WTC11 (cell line): ENCODE measurements around the gene ETV5.

Source experiments
- ATF1 ChIP-seq: sonication (generic); formaldehyde crosslinking; IDR thresholded peaks from 2 replicates; pipeline ENCODE4 v1.8.1; 2023; ENCODE audit warnings: mild to moderate bottlenecking, moderate library complexity, missing genetic modification reagents
- FOXJ3 ChIP-seq: sonication (generic); formaldehyde crosslinking; IDR thresholded peaks from 2 replicates; pipeline ENCODE4 v1.9.0; 2021; ENCODE audit warnings: missing genetic modification reagents, mild to moderate bottlenecking, borderline replicate concordance
- HMGA2 ChIP-seq: fragments of 250-450 bp; sonication (Bioruptor Pico); IDR thresholded peaks from 2 replicates; pipeline ENCODE4 v1.4.0; 2021; ENCODE audit warnings: mild to moderate bottlenecking, moderate library complexity
- NR3C1 ChIP-seq: sonication (generic); formaldehyde crosslinking; conservative IDR thresholded peaks from 2 replicates; pipeline ENCODE4 v1.8.1; 2023; ENCODE audit warnings: low read depth, mild to moderate bottlenecking, missing genetic modification reagents
- SP1 ChIP-seq: sonication (generic); formaldehyde crosslinking; conservative IDR thresholded peaks from 2 replicates; pipeline ENCODE4 v1.8.1; 2022; ENCODE audit warnings: missing genetic modification reagents
- TF ChIP-seq, protein P1 (sequence below): fragments of 200-600 bp; IDR thresholded peaks from 2 replicates; pipeline ENCODE4 v1.8.0; 2022; ENCODE audit warnings: antibody characterized with exemption
- TF ChIP-seq, protein P2 (sequence below): sonication (generic); formaldehyde crosslinking; IDR thresholded peaks from 2 replicates; pipeline ENCODE4 v1.8.0; 2022; ENCODE audit warnings: mild to moderate bottlenecking, missing genetic modification reagents
- TF ChIP-seq, protein P3 (sequence below): sonication (generic); formaldehyde crosslinking; IDR thresholded peaks from 2 replicates; pipeline ENCODE4 v1.8.0; 2022; ENCODE audit warnings: mild to moderate bottlenecking, missing genetic modification reagents
- TF ChIP-seq, protein P4 (sequence below): sonication (generic); formaldehyde crosslinking; IDR thresholded peaks from 2 replicates; pipeline ENCODE4 v1.8.1; 2022; ENCODE audit warnings: missing genetic modification reagents, borderline replicate concordance

DNA sequence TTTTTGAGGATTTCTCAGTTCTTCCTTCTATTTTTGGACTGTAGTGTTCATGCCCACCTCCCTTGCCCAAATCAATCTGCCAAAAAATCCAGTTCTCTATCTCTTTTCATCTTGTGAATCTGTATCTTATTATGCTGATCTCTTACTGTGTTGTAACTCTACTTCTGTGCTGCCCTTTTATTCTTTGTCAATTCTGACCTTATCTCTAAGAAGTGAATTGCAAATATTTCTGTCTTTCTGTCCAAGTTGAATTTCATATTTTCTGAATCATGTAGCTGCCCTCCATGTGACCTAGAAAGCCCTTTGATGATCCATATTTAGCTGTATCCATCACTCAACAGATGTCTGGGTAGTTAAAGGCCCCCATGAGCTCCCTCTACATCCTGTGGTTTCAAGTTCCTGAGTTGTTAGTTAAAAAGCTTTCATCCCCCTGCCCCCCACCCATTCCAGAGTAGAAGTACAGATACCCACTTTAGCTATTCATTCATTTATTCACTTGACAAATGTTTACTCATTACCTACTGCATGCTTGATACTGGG, 33.6 kb upstream of the ETV5 start:
- TF ChIP-seq, protein P1, sequence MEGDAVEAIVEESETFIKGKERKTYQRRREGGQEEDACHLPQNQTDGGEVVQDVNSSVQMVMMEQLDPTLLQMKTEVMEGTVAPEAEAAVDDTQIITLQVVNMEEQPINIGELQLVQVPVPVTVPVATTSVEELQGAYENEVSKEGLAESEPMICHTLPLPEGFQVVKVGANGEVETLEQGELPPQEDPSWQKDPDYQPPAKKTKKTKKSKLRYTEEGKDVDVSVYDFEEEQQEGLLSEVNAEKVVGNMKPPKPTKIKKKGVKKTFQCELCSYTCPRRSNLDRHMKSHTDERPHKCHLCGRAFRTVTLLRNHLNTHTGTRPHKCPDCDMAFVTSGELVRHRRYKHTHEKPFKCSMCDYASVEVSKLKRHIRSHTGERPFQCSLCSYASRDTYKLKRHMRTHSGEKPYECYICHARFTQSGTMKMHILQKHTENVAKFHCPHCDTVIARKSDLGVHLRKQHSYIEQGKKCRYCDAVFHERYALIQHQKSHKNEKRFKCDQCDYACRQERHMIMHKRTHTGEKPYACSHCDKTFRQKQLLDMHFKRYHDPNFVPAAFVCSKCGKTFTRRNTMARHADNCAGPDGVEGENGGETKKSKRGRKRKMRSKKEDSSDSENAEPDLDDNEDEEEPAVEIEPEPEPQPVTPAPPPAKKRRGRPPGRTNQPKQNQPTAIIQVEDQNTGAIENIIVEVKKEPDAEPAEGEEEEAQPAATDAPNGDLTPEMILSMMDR = no peak
- TF ChIP-seq, protein P2, sequence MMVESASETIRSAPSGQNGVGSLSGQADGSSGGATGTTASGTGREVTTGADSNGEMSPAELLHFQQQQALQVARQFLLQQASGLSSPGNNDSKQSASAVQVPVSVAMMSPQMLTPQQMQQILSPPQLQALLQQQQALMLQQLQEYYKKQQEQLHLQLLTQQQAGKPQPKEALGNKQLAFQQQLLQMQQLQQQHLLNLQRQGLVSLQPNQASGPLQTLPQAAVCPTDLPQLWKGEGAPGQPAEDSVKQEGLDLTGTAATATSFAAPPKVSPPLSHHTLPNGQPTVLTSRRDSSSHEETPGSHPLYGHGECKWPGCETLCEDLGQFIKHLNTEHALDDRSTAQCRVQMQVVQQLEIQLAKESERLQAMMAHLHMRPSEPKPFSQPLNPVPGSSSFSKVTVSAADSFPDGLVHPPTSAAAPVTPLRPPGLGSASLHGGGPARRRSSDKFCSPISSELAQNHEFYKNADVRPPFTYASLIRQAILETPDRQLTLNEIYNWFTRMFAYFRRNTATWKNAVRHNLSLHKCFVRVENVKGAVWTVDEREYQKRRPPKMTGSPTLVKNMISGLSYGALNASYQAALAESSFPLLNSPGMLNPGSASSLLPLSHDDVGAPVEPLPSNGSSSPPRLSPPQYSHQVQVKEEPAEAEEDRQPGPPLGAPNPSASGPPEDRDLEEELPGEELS (CRISPR knock-in tag) = no peak
- TF ChIP-seq, protein P3, sequence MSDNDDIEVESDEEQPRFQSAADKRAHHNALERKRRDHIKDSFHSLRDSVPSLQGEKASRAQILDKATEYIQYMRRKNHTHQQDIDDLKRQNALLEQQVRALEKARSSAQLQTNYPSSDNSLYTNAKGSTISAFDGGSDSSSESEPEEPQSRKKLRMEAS (CRISPR knock-in tag) = no peak
- TF ChIP-seq SP1 (CRISPR knock-in tag) (no peak), ATF1 (CRISPR knock-in tag) (no peak), FOXJ3 (CRISPR knock-in tag) (no peak), HMGA2 (CRISPR knock-in tag) (no peak), NR3C1 (CRISPR knock-in tag) (no peak)
- TF ChIP-seq, protein P4, sequence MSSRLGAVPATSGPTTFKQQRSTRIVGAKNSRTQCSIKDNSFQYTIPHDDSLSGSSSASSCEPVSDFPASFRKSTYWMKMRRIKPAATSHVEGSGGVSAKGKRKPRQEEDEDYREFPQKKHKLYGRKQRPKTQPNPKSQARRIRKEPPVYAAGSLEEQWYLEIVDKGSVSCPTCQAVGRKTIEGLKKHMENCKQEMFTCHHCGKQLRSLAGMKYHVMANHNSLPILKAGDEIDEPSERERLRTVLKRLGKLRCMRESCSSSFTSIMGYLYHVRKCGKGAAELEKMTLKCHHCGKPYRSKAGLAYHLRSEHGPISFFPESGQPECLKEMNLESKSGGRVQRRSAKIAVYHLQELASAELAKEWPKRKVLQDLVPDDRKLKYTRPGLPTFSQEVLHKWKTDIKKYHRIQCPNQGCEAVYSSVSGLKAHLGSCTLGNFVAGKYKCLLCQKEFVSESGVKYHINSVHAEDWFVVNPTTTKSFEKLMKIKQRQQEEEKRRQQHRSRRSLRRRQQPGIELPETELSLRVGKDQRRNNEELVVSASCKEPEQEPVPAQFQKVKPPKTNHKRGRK (CRISPR knock-in tag) = no peak
